ENCODE data around the gene ACAA1.
"Not testable (repeated sequence)": the region's sequence is repeated elsewhere in the genome, so short reads cannot be mapped to it uniquely, and the experiment has no call there.

ACAA1 gene

GRCh38 chr3:38101811-38102443 lies 35.0 kb downstream of the ACAA1 start:
- no peak for DNase-seq (ENCODE audit: low read depth)

DNA sequence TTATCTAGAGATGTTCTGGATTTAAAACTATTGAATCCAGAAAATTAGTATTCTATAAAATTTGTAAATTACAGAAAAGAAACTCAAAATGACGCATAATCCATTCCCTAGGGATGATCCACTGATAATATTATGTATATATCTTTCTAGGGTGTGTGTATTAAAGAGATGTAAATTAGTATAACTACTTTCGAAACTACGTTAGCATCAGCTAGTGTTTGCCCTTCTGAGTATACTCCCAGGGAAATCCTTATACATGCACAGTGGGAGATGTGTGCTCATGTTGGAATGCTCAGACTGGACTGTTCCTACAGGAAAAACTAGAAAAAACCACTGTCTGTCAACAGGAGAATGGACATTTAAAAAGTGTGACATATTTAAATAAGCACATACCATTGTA lies 36.4 kb downstream of the ACAA1 start:
- DNase-seq (ENCODE audit: low read depth), result no peak

GRCh38 chr3:38099518-38099917 lies 37.4 kb downstream of the ACAA1 start:
- DNase-seq (ENCODE audit: low read depth), result no peak

GRCh38 chr3:38098376-38098723 lies 38.6 kb downstream of the ACAA1 start:
- DNase-seq (ENCODE audit: low read depth), result no peak

DNA sequence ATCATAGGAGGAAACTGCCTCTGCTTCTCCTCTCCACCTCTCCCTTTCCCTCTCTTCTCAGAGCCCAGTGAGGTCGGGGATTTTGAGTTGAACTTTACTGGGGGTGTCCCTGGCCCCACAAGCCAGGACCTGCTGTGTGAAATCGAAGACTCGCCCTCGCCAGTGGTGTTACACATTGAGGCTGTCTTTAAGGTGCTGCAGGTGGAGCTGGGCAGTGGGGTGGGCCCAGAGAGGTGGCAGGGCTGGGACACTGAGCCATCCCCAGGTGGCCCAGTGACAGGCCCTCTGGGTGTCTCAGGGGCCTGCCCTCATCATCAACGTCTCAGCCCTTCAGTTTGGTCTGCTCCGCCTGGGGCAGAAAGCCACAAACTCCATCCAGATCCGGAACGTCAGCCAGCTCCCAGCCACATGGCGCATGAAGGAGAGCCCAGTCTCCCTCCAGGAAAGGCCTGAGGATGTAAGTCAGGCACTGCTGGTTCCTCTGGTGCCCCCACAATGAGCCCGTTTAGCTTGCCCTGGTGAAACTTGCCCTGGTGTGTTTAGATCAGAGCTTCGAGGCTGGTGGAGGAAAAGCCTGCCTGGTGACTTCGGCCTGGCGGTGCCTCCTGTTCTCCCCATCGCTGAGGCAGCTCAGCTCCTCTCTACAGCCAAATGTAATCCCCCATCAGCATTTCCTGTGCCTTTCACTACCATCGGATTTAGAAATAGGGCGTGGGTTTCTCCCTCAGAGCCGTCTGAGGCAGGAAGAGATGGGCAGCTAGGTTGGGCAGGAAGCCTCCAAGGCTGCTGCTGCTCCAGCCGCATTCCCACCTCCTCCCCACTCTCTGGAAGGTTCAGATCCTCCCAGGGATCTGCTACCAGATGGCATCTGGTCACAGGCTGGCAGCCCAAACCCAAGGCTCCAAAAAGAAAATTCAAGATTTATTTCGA lies 39.2 kb downstream of the ACAA1 start:
- no peak for DNase-seq (ENCODE audit: low read depth)

DNA sequence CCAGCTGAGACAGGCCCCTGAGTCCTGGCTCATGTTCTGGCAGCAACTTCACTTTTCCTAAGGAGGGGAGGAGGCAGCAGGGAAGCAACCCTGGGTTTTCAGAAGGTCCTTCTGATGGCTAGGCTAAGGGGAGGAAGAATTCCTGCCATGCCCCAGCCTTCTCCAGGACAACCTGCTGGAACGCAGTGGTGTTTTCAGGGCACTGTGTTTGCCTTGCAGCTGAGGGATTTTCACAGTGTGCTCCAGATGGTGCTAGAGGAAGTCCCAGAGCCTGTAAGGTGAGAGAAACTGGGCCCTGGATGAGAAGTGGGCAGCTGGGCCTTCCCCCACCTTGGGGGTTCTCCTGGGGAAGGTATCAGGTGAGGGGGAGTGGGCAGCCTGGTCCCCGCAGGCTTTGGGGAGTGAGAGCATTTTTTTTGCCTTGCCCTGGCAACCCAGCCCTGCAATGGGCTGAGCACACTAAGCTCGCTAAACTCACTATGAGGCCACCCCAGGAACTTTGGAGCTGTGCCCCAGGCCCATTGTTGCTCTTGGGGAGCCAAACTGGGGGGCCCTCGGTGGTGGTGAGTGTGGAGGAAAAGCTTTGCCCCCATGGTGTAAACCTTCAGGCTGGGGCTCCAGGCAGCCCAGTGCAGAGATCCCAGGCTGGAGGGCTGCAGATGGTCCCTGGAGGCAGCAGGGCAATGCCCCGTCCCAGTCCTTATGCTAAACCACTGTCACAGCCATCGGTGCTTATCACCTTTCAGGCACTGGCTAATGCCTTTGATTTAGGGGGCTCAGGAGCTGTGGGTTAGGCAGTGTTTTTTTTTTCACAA lies 41.1 kb downstream of the ACAA1 start:
- DNase-seq (ENCODE audit: low read depth), result no peak

GRCh38 chr3:38094999-38095398 lies 41.9 kb downstream of the ACAA1 start:
- DNase-seq (ENCODE audit: low read depth), result no peak

DNA sequence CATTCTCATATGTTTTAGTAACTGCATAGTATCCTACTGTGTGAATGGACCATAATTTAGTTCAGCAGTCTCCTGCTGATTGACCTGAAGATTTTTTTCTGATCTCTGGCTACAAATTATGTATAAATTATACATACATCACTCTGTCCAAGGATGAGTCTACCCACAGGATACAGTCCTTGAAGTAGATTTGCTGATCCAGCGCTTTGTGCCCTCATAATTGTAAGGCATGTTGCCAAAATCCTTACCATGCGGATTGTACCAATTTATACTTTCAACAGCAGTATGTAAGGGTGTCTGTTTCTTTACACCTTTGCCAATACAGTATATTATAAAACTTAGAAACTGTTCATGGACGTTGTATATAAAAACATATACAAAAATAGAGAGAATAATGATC lies 46.5 kb downstream of the ACAA1 start:
- DNase-seq (ENCODE audit: low read depth), result no peak

DNA sequence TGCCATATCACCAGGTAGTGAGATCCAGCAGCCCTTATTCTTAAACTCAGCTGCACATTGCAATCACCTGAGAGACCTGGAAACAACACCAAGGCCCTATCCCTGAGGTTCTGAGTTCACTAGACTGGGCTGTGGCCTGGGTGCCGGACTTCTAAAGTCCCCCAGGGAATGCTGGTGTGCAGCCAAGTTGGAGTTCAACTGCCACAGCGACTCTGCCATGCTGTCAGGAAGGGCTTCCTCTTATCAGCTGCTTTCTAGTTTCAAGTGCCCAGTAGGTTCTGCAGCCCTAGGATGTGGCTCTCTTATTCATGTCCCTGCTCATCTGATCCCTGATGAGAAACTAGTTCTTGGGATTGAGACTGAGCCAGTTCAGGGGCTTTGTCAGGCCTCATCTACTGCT lies 47.8 kb downstream of the ACAA1 start:
- no peak for DNase-seq (ENCODE audit: low read depth)

- DNase-seq (ENCODE audit: low read depth), result no peak
Measured at GRCh38 chr3:38088126-38089078, 48.5 kb downstream of the ACAA1 start.

DNA sequence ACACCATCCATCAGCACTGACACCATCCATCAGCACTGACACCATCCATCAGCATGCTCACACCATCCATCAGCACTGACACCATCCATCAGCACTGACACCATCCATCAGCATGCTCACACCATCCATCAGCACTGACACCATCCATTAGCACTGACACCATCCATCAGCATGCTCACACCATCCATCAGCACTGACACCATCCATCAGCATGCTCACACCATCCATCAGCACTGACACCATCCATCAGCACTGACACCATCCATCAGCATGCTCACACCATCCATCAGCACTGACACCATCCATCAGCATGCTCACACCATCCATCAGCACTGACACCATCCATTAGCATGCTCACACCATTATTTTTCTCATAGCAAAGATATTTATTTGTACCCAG lies 49.6 kb downstream of the ACAA1 start:
- not testable (repeated sequence) for DNase-seq (ENCODE audit: low read depth)

GRCh38 chr3:38086496-38086895 lies 50.4 kb downstream of the ACAA1 start:
- DNase-seq (ENCODE audit: low read depth), result no peak

- DNase-seq (ENCODE audit: low read depth), result no peak
Measured at GRCh38 chr3:38085943-38086324, 51.0 kb downstream of the ACAA1 start.

DNA sequence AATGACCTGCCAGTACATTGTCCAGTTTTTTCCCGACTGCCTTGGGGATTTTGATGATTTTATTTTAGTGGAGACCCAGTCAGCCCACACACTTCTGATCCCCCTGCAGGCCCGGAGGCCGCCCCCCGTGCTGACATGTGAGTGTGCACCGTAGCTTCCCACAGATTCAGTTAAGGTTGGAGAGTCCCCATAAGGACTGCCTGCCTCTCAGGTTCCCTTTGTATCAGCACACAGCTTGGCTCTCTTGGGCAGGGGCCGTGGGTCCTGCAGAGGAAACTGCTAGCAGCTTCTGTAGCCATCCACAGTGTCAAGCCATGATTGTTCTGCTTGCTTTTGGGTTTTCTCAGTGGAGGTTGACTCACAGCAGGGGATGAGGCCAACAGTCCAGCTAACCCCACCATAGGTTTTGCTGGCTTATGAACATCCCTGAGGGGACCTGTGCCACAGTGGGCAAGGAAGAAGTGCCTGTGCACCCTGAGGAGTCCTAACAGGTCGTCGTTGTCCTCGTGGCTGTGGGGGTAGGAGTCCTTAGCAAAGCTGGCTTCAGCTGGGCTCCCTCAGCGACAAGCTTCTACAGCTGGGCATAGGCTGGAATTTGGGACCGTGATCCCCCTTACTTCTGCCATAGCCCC lies 51.5 kb downstream of the ACAA1 start:
- no peak for DNase-seq (ENCODE audit: low read depth)

GRCh38 chr3:38084334-38085310 lies 52.3 kb downstream of the ACAA1 start:
- DNase-seq (ENCODE audit: low read depth), result peak; percentile 29

- DNase-seq (ENCODE audit: low read depth), result no peak
Measured at GRCh38 chr3:38083871-38084333, 53.0 kb downstream of the ACAA1 start.

DNA sequence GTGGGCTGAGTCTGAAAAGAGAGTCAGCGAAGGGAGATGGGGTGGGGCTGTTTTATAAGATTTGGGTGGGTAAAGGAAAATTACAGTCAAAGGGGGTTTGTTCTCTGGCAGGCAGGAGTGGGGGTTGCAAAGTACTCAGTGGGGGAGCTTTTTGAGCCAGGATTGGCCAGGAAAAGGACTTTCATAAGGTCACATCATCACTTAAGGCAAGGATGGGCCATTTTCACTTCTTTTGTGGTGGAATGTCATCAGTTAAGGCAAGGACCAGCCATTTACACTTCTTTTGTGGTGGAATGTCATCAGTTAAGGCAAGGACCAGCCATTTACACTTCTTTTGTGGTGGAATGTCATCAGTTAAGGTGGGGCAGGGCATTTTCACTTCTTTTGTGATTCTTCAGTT lies 53.7 kb downstream of the ACAA1 start:
- DNase-seq (ENCODE audit: low read depth), result not testable (repeated sequence)

GRCh38 chr3:38082296-38082695 lies 54.6 kb downstream of the ACAA1 start:
- DNase-seq (ENCODE audit: low read depth), result not testable (repeated sequence)

GRCh38 chr3:38077073-38077472 lies 59.9 kb downstream of the ACAA1 start:
- DNase-seq (ENCODE audit: low read depth), result not testable (repeated sequence)
